Transverse colon (tissue), 4 donors: ENCODE results near the gene MAP4K4. TPM values are rescaled to one million over a fixed set of nuclear protein-coding genes. Genes with fewer than 3 reads are reported as not detected.

Experiments
- DNase-seq: peaks from one replicate; pipeline ENCODE4 v3.0.0-alpha.2; 2019
- H3K27ac ChIP-seq, 4 donors: fragments of 200-600 bp; sonication (generic); 2 replicates each; pipeline ENCODE4 v1.5.1; 2016 to 2018; ENCODE audit warnings: inconsistent platforms in 4 of 4
- H3K27me3 ChIP-seq: fragments of 200-600 bp; sonication (generic); 2 replicates; pipeline ENCODE4 v1.5.1; 2017; ENCODE audit warnings: inconsistent platforms
- H3K36me3 ChIP-seq, 4 donors: fragments of 200-600 bp; sonication (generic); 2 replicates each; pipeline ENCODE4 v1.5.1; 2017 to 2019; ENCODE audit warnings: inconsistent platforms in 4 of 4
- H3K4me1 ChIP-seq, 4 donors: fragments of 200-600 bp; sonication (generic); 2 replicates each; pipeline ENCODE4 v1.5.1; 2017 to 2020; ENCODE audit warnings: inconsistent platforms in 4 of 4
- H3K4me3 ChIP-seq, 4 donors: fragments of 200-600 bp; sonication (generic); 1 replicate in 1 of 4; 2 replicates in 3 of 4; pipeline versions ENCODE4 v1.5.1 to v1.6.1; 2017 to 2019; ENCODE audit warnings: inconsistent platforms in 4 of 4
- H3K9me3 ChIP-seq, 2 donors: fragments of 200-600 bp; sonication (generic); 2 replicates each; pipeline ENCODE4 v1.5.1; 2017 to 2019; ENCODE audit warnings: inconsistent platforms in 2 of 2
- CTCF ChIP-seq, 5 experiments: fragments of 200-600 bp in 3 of 5; fragments of 450-650 bp in 2 of 5; sonication (generic) in 3 of 5; IDR thresholded peaks; 1 replicate in 2 of 5; 2 replicates in 3 of 5; pipeline ENCODE4 v1.5.1; 2016 to 2017; ENCODE audit warnings: antibody characterized with exemption in 5 of 5, inconsistent platforms in 3 of 5, mild to moderate bottlenecking in 2 of 5, moderate library complexity in 1 of 5
- EP300 ChIP-seq: sonication (generic); formaldehyde crosslinking; IDR thresholded peaks from one replicate; pipeline ENCODE4 v1.6.1; 2017; ENCODE audit warnings: antibody characterized with exemption, low read depth
- POLR2A ChIP-seq: fragments of 450-650 bp; IDR thresholded peaks from one replicate; pipeline ENCODE4 v1.6.1; 2016; ENCODE audit warnings: antibody characterized with exemption, mild to moderate bottlenecking, moderate library complexity
- POLR2AphosphoS5 ChIP-seq, 3 donors: sonication (generic); formaldehyde crosslinking; IDR thresholded peaks; one replicate each; pipeline ENCODE4 v1.6.1; 2016; ENCODE audit warnings: antibody characterized with exemption in 3 of 3
- WGBS, 2 donors: methylation state at CpG; one replicate each; pipeline ENCODE4 v1.1.5; 2018; ENCODE audit warnings: low coverage in 1 of 2; 5-methylcytosine and 5-hydroxymethylcytosine counted together
- in situ Hi-C, 4 donors: fragments of 200-750 bp; cut with MboI; loops; one replicate each; pipeline versions ENCODE4 v1.15.0 to v1.15.1; 2017; ENCODE audit warnings: low sequenced_read_pairs in 3 of 4, low pct_ligation_motif_present in 1 of 4, low pct_unique_long_range_greater_than_20kb in 1 of 4
- intact Hi-C: fragments of 100-400 bp; cut with DNase I; formaldehyde crosslinking; loops from one replicate; pipeline ENCODE4 v1.15.1; 2023; ENCODE audit warnings: low total_unique reads
- total RNA-seq, 4 donors: library from RNA; depleted of rRNA; stranded (reverse); fragments of >200 nt; gene quantifications; one replicate each; pipeline ENCODE4 v1.1.0, GENCODE V29; 2016

Gene MAP4K4
- total RNA-seq, 4 donors from 2014 or later: 20.3 to 42.3 (median 29.6) TPM

- TF ChIP-seq CTCF (IDR thresholded peaks at IDR 0.05) (peak; percentile 60 to 73 (median 68)), POLR2A (no peak)
- in situ Hi-C loops (loop anchor here in 2 of 4 donors (10.0 to 25.0 kb wide), 2 partner anchors 111 to 553 kb away; partner anchors contain the start of gene IL1R2 (in 1 of the 2)), intact Hi-C loops (loop anchor here (10.0 kb wide), 2 partner anchors 101 to 261 kb away; partner anchors contain the start of gene IL1R1)
- Histone ChIP-seq H3K27ac (no peak overlapping the region), H3K27me3 (no peaks in the 10 kb centered on the region), H3K9me3 (no peaks in the 10 kb centered on the region), H3K4me3 (no peak overlapping the region), H3K36me3 (peaks cover 0 to 11% (median 3%) of the 10 kb centered on the region in 4 donors), H3K4me1 (peaks cover 0 to 15% (median 5%) of the 10 kb centered on the region in 4 donors)
- 20 to 24% methylated on average over 3 of the region's 3 CpGs for WGBS, 2 donors
- DNase-seq: peak; percentile 31
These were observed 186.4 kb downstream of the MAP4K4 start for GRCh38 chr2:101883860-101884259.

- in situ Hi-C loops (loop anchor here in 2 of 4 donors (10.0 to 25.0 kb wide), 2 partner anchors 110 to 553 kb away; partner anchors contain the start of gene IL1R2 (in 1 of the 2)), intact Hi-C loops (loop anchor here (10.0 kb wide), 2 partner anchors 100 to 260 kb away; partner anchors contain the start of gene IL1R1)
- TF ChIP-seq EP300 (no peak), CTCF (IDR thresholded peaks at IDR 0.05) (no peak), POLR2AphosphoS5 (IDR thresholded peaks at IDR 0.05) (no peak), POLR2A (no peak)
- Histone ChIP-seq H3K27ac (no peak overlapping the region), H3K4me1 (peaks cover 0 to 15% (median 5%) of the 10 kb centered on the region in 4 donors), H3K27me3 (no peaks in the 10 kb centered on the region), H3K9me3 (no peaks in the 10 kb centered on the region), H3K36me3 (peaks cover 0 to 11% (median 3%) of the 10 kb centered on the region in 4 donors), H3K4me3 (no peak overlapping the region)
- no peak for DNase-seq
- 60 to 75% methylated on average over 1 to 2 of the region's 2 CpGs for WGBS, 2 donors
These were observed 186.9 kb downstream of the MAP4K4 start for GRCh38 chr2:101884423-101884822.

DNA sequence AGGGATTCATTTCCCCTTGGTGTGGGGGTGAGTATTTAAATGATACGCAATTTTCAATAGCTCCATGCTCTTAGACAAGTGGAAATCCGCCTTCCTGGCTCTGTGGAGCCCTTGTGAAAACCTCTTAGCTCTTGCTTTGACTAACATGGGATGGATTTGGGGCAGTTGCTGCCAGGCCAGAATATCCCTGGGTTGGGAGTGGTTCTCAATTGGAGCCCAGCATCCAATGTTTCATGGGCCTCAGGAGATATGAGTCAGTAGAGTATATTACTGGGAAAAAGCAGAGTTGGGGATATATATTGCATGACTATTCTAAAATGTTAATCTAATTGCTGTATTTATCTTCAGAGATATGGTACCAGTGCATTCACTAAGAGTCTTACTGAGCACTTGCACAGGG lies 189.8 kb downstream of the MAP4K4 start:
- no peak for DNase-seq
- in situ Hi-C loops (loop anchor here in 2 of 4 donors (10.0 to 25.0 kb wide), 2 partner anchors 107 to 550 kb away; partner anchors contain the start of gene IL1R2 (in 1 of the 2)), intact Hi-C loops (loop anchor here (10.0 kb wide), 2 partner anchors 97 to 257 kb away; partner anchors contain the start of gene IL1R1)
- peaks cover 0 to 15% (median 5%) of the 10 kb centered on the region in 4 donors for H3K4me1 ChIP-seq
- H3K27me3 ChIP-seq: no peaks in the 10 kb centered on the region
- no peaks in the 10 kb centered on the region for H3K9me3 ChIP-seq
- H3K4me3 ChIP-seq: no peak overlapping the region
- TF ChIP-seq POLR2AphosphoS5 (IDR thresholded peaks at IDR 0.05) (no peak), EP300 (no peak), CTCF (IDR thresholded peaks at IDR 0.05) (no peak), POLR2A (no peak)
- WGBS, 2 donors: 94 to 100% methylated on average over 2 of the region's 2 CpGs
- H3K27ac ChIP-seq: no peak overlapping the region
- H3K36me3 ChIP-seq: peaks cover 0 to 8% (median 1%) of the 10 kb centered on the region in 4 donors

DNA sequence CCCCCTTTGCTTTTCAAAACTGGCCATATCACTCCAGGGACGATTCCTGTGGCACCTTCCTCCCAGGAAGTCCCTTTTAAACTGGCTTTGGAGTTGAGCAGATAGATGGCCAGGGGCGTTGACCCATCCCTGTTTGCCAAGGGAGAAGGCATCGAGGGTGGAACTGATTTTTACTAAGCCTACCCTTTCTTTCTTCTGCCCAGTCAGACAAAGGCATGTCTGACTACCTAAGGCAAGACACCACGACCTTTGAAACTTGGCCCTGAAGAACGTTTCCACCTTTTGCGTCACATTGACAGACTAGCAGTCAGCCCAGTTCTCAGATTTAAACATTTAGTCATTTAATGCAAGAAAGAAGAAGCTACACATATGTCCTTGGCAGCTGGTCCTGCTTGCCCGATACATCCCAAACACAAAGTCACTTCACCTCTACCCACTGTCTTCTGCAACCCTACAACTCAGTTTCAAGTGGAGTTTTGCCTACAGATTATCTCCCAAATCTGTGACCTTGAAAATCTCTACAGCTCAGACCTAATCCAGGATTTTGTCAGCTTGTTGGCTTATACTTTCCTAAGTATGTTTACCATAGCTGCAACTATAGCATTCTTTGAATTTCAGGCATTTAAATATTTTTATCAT lies 192.1 kb downstream of the MAP4K4 start:
- in situ Hi-C loops (loop anchor here in 2 of 4 donors (10.0 to 25.0 kb wide), 2 partner anchors 105 to 548 kb away; partner anchors contain the start of gene IL1R2 (in 1 of the 2)), intact Hi-C loops (loop anchor here (10.0 kb wide), 2 partner anchors 95 to 255 kb away; partner anchors contain the start of gene IL1R1)
- H3K9me3 ChIP-seq: no peaks in the 10 kb centered on the region

More for the DNA sequence above, 192.1 kb downstream of the MAP4K4 start:
- TF ChIP-seq EP300 (no peak), POLR2AphosphoS5 (IDR thresholded peaks at IDR 0.05) (no peak), CTCF (IDR thresholded peaks at IDR 0.05) (no peak), POLR2A (no peak)
- DNase-seq: no peak
- 85 to 100% methylated on average over 2 to 7 of the region's 7 CpGs for WGBS, 2 donors
- Histone ChIP-seq H3K27me3 (no peaks in the 10 kb centered on the region), H3K36me3 (peaks cover 0 to 19% (median 1%) of the 10 kb centered on the region in 4 donors), H3K27ac (no peak overlapping the region), H3K4me3 (no peak overlapping the region), H3K4me1 (peaks cover 0 to 3% (median under 1%) of the 10 kb centered on the region in 4 donors)
